HG02884 (cell line): ENCODE data around the gene TFEB.

Experiments used
- ATAC-seq: cut with Tn5 transposase; IDR thresholded peaks from one replicate; pipeline ENCODE4 v1.9.1; 2021; ENCODE audit warnings: mild to moderate bottlenecking, moderate library complexity; ENCODE audit not compliant: unreplicated experiment

TFEB gene

DNA sequence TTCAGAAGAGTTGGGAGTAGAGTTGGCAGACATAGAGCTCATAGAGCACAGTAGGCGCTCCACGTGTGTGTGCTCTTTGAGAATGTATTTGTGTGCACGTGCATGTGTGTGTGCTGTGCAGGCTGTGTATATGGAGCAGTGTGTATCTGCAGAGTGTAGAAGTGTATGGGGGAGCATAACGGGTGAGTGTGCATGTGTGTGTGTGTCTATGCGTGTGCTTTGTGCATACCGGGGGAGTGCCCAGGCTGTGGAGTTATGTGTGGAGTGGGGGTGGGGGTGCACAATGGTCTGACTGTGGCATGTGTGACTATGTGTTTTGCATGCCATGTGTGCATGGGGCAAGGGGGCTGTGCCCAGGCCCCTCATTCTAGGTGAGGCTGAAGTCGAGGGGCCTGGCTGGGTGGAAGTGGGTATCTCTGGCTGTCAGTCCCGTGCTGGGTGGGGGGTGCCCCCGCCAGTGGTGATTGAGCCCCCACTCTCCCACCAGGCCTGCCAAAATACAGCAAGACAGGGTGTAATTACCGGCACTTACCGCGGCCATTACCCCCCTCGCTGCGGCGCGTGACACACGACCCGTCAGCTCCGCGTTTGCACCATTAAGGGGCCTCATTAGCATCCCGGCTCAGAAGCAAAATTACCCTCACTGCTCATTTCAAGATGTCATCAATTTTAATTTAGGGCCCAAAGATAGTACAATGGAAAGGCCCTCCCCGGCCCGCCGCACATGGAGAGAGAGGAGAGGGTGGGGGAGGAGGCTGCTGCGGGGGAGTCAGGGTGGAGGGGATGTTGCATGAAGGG lies 58.1 kb downstream of the TFEB start:
- ATAC-seq = no peak

DNA sequence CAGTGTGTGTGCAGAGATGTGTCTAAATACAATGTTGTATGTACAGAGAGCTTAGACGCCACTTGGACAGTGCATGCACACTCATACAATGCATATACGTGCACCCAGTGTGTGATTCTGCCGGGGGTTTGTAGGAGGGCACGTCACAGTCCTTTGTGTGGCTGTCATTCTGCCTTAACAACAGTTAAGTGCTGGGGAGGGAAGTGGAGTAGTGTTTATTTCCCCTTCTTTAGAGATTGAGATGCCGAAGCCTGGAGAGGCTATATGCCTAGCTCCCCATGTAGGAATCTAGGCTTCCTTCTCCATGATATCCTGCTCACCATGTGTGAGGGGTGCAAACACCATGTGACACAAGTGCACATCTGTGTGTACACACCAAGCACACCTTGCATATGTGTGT lies 59.0 kb downstream of the TFEB start:
- ATAC-seq = no peak

DNA sequence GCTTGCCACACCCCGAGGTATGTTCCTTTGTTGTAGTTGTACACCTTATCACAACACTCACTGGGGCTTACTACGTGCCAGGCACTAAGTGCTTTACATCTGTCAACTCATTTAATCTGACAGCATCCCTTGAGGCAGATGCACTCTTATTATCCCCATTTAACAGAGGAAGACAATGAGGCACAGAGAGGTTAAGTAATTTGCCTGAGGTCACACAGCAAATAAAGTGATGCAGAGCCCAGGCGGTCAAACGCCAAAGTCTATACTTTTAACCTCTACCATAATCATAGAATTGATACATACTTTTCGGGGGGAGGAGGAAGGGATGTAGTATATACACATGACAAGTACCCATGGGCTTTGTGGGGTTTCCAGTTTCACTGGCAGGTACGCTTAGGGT lies 59.4 kb downstream of the TFEB start:
- no peak for ATAC-seq

DNA sequence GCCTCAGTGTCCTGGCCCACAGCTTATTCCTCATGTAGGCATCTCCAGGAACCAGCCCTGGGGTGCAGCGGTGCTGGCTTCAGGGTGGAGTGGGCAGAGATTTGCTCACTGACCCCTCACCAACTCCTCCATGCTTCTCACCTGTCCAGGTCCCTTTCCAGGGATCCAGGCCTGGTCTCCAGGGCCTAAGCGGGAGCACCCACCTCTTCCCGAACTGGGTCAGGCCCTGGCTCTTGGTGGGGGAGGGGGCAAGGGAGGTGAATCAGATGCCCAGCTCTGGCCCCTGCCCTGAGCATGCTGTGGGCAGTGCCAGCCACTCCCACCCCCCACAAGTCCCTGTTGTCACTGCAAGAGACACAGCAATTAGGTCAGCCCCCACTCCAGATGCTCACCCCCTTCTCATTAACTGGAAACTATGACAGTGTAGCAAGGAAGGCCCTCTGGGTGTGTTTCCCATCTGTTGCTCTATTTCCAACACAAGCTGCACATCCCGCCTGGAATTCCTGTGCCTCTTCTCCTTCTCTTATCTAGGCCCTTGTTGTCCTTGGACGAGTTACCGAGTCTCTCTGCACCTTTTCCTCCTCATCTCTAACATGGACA lies 60.1 kb downstream of the TFEB start:
- ATAC-seq = no peak

DNA sequence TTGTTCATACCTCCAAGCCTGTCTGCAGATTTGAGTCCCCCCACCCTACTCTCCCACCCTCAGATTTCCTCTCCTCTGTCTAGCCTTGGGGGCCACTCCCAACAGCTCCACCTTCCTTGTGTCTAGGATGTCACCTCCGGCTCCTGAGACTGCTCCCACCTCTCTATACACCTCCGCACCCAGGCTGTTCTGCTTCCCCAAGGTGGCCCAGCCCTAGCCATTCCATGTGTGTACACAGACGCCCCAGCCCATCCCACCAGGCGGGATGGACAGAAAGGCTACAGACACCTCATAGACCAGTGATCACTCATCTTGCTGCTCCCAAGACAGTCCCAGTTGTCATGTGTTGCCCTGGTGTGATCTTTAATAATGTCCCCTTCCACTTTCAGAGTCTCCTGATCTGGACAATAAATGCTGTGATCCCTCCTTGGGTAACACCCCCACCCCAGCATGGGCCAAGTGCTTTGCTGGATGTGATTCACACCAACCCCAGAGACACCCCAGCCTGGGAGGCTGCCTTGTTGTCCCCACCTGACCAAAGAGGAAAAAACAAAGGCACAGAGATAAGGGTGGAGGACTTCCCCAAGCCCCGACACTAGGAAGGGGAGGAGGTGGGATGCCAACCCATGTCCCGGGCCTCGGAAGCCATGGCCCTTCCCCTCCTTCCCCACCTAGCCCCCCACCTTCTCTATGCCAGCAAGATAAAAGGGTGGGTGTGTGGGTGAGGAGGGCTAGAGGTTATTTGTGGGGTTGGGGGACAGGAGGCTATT lies 61.0 kb downstream of the TFEB start:
- ATAC-seq = no peak

DNA sequence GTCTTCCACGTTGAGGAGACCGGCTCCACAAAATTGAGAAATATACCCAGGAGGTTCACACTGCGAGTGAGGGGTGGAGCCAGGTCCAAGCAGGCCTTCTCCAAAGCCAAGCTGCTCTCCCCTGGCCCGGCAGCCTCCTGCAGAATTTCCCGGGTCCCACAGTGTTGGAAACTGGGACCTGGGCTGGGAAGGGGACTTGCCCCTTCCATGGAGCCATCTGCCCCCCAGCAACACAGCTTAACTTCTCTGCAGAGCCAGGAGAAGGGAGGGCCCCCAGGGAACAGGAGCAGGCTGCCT lies 61.8 kb downstream of the TFEB start:
- no peak for ATAC-seq

DNA sequence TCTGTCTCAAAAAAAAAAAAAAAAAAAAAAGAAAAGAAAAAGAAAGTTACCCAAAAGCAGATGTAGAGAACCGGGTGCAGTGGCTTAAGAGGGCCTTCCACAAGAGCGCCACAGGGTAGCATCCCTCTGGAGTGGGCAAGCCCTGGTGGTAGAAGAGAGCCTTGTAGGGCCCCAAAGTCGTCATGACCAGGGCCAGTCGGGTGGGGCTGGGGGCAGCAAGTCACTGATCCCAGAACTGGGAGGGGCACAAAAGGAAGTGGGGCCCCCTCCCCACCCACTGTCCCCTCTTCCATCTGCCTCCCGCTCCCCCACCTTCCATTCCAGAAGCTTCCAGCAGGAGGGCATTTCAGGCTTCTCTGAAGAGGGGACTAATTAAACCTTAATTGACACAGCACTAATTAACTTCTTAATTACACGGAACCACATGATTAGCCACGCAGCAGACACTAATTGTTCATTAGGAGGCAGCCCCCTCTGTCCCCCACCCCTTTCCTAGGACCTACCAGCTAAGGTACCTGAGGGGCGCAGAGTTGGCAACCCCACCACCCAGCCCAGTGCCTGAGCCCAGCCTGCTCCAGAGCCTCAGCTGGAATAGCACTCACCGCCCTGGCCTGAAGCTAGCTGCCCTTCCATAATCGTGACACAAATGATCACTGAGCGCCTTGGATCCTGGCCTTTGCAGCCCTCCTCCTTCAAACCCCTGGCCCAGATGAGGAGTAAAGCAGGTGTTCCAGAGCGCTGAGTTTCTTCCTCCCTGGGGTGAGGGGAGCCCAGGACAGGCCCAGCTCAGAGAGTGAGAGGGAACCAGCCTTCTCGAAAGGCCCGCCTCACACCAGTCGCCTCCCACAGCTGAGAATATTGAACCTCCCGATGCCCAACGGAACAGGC lies 62.3 kb downstream of the TFEB start:
- ATAC-seq = no peak

DNA sequence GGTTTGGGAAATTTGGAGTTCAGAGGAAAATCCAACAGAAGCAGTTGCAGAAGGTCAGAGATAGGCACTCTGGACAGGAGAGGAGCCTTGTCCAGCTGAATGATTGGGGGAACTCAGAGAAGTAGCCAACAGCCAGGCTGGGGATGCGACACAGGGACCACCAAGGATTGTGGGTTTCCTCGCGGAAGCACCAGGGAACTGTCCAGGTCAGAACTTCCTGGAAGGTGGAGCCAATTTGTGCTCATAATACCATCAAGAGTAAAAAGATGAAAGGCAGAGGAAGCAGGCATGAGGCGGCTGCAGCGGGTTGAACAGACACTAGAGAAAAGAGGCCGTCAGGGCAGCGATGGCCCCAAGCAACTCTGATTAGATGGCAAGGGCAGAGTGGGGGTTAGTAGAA lies 63.4 kb downstream of the TFEB start:
- no peak for ATAC-seq

DNA sequence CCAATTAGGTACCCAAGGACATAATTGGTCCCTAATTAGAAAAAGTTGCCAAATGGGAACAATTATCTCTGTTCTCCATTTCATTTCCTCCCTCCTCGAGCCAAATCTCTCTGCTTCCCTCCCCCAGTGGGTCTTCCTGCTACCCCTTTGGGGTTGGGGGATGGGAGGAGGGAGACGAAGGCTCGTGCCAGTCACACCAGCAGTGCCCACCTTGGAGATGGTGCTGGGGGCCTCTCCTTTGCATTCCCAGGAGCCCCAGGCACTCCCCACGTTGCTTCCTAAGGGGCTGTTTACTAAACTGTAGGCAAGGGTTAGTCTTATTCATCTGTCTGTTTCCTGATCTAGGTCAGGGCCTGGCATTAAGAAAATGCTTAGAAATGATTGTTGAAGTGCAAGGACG lies 64.0 kb downstream of the TFEB start:
- ATAC-seq = no peak

DNA sequence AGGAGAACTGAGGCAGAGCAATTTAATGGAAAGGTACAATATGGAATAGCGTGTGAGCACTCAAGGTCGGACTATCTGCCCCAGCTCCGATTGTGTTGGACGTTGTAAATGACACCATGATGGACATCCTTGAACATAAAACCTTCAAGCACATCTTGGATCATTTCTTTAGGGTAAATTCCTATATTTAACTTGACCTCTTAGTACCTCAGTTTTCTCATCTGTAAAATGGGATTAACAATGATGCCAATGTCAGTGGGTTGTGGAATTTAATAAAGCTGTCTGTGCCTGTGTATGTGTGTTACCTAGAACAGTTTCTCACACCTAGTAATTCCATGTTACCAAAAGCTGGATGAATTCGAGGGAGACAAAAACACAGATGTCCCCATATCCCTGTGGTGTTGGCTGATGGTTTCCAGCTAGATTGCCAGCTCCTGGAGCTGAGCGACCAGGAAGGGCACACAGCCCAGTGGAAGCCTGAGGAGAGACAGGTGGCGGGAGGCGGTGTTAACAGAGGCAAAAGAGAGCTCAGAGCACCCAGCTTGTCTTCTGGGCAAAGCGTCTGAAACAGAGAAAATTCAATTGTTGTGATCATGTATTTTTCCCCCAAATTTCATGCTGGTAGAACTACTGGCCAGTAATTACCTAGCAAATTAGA lies 64.6 kb downstream of the TFEB start:
- ATAC-seq = no peak

DNA sequence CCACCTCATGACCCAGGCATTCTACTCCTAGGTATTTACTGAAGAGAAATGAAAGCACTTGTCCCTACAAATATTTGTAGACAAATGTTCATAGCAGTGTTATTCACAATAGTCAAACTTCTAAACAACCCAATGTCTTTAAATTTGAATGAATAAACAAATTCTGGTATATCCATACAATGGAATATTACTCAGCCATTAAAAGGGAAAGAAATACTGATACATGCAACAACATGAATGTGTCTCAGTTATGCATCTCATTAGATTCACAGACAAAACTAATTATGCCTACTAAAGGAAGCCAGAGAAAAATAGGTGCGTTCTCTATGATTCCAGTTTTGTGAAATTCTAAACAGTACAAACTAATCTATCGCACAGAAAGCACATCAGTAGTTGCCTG lies 66.4 kb downstream of the TFEB start:
- no peak for ATAC-seq

DNA sequence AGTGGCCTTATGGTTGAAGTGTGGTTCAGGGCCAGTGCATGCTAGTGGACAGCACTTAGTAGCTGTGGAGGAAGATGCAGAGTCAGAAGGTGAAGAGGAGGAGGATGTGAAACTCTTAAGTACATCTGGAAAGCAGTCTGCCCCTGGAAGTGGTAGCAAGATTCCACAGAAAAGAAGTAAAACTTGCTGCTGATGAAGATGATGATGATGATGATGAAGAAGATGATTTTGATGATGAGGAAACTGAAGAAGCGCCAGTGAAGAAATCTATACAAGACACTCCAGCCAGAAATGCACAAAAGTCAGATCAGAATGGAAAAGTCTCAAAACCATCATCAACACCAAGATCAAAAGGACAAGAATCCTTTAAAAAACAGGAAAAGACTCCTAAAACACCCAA lies 68.2 kb downstream of the TFEB start:
- ATAC-seq = no peak

DNA sequence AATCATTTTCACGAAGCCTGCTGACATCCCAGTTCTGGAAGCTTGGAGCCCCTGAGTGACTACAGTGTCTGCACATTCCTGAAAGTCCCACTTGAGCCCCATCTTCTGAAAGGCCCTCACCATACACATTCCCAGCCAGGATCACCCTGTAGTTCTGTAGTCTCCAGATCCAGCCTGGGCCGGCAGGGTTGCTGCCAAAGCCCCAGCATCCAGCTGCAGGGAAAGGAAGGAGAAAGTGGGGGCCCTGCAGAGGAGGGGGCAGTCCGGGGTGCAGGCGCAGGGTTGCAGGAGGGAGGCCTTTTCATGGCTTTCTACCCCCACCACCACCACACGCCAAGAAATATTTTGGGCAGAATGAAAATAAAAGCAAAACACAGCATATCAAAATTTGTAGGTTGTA lies 71.1 kb downstream of the TFEB start:
- ATAC-seq = no peak

DNA sequence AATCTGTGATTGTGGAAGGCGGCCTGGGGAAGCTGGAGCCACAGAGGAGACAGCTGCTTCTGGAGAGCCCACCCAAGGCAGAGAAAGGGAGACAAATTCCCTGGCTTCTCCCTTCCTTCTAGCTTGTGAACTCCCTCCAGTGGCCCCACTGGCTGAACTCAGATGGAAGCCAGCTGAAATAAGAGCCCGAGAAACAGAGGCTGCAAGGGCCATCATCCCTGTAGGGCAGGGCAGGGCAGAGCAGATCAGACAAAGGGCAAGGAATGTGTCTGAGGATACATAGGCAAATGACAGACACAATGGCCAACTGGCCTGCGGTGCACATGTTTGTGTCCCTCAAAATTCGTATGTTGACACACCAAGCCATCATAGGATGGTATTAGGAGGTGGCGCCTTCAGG lies 71.8 kb downstream of the TFEB start:
- ATAC-seq = no peak

DNA sequence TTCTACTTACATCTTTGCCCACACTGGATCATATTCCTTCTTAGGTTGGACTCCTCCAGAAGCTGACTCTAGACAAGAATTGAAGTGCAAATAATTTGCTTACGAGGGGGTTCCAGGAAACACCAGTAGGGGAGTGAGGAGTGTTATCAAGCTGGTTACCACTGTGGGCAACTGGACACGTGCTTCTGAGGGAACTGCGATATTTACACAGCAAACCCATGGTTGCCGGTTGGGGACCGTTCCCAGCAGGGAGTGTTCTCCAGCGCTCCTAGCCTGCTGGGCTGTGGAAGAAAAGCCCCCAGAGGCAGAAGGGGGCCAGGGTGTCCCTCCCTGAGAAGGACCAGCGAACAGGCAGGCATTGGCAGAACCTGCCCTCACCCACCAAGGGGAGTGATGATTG lies 75.5 kb downstream of the TFEB start:
- no peak for ATAC-seq

DNA sequence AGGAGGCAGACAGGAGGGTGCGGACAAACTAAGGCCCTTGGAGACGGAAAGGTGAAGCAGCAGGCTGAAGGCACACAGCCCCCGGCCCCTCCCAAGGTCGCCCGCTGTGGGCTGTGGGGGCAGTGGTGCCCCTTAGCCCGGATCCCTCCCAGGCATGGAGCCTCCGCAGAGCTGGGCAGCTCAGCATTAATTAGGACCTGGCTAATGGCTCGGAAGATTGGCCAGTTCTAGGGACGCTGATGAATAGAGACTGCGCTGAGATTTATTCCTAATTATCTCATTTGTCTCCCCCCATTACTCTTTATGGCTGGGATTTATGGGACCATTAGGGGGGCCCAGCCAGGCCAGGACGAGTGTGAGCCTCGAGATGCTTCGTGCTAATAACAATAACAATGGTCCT lies 76.8 kb downstream of the TFEB start:
- ATAC-seq = no peak

DNA sequence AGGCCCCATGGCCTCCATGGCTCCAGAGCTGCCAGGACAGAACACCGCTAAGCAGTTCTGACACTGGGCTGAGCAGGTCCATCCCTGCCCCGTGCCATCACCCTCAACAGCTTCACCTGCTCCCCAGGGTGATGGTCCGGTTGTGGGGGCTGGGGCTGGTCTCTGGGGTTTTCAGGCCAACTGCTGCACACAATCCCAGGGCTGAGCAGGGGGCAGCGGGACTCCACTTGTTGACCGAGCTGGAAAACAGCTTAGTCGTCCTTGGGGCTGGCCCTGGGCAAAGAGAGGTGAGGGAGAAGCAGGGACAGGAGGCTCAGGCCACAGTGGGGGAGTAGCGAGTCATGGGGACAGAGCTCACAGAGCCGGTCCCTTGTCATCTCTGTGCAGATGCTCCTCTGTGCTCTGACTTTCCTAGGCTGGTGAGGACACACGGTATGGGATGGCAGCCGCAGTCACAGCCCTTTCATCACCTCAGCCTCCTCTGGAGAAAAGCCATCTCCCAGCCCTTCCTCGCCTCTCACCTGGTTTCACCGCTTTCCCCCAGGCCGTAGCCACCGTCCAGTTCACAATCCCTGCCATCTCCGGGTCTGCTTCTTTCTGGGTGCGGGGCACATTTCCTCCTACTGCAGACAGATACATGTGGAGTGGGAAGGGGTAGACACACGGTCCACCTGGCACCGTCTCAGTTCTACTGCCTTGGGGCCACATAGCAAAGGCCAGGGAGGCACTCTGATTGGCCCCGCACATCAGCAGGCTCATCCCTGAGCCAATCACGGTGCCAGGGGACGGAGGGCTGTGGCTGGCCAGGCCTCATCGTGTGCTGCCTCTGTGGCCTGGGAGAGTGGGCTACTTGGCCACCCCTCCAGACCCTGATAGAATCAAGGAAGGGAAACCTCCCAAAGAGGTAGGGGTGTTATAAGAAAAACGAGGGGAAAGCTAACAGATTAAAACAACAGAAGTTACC lies 78.0 kb downstream of the TFEB start:
- no peak for ATAC-seq

DNA sequence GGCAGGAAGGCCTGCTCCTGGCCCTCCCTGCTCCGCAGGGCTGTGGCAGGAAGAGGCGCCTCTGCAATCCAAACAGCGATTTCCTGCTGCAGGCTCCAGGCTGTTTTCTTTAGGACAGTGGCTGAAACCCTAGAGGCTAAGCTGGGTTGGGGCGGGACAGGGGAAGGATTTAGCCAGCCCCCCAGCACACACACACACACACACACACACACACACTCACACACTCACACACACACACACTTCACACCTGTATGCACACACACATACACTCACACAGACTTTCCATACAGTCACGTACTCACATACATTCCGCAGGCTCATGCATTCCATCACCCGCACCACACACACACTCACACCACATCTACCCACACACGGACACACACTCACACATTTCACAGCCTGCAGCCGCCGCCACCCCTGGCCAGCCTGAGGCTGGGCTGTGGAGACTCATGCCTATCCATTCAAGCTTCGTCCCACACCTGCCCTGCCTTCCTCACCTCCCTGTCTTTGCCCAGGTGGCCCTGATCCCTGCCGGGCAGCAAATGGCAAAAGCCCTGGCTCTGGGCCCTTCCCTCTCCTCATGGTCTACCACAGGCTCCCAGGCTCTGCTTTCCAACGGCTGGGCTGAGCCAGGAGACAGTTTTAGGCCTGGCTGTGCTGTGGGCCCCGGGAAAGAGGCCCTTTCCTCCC lies 79.3 kb downstream of the TFEB start:
- no peak for ATAC-seq

DNA sequence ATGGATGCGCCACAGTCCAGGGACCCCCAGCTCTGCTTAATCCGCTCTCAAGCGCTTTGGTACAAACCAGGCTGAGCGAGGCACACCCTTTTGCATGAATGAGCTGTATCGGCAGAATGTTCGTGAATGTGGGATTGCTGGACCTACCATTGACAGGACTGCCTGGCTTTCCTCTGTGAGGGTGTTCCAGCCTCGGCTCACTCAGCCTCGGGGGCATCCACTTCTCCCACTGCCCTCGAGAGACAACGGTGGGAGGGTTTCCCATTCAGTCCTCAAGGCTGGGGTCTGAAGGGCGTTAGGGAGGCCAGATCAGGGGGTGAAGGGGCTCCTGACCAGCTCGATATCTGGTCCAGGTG lies 79.8 kb downstream of the TFEB start:
- no peak for ATAC-seq
